K562 (cell line): Measurements from ENCODE around the gene LGALS7B. TPM values are rescaled to one million over a fixed set of nuclear protein-coding genes. Genes with fewer than 3 reads are reported as not detected.
"Not testable (repeated sequence)": the region's sequence is repeated elsewhere in the genome, so short reads cannot be mapped to it uniquely, and the experiment has no call there.

Experiments
- ATAC-seq: fragments of 200-7000 bp; cut with Tn5 transposase; 3 replicates; pipeline ENCODE4 v1.9.1; 2020; ENCODE audit warnings: moderate library complexity
- BruUV-seq: library from RNA; stranded (reverse); fragments of 400-500 nt; replicated peaks from 2 replicates; lab custom pipeline; 2021; lab: Mats Ljungman, UMichigan
- CTCF ChIA-PET: fragments of 300-600 bp; formaldehyde crosslinking; extraction: SDS; loops from one replicate; lab custom pipeline; 2021; ENCODE audit warnings: low intra/inter-chr PET ratio; lab: Yijun Ruan, JAX
- POLR2A ChIA-PET: fragments of 300-600, 350-650 bp; sonication (Branson Sonifier 250); formaldehyde crosslinking; extraction: SDS; loops from one replicate; lab custom pipeline; 2021; ENCODE audit warnings: antibody characterized with exemption, inconsistent platforms; lab: Yijun Ruan, JAX
- DNase-seq, 4 experiments: peaks; one replicate each; pipeline versions ENCODE4 v3.0.0 to v3.0.0-alpha.2; 2011 to 2018; ENCODE audit warnings: low spot score in 3 of 4, mixed read lengths in 3 of 4; ENCODE audit errors: extremely low read depth in 1 of 4
- FAIRE-seq: peaks from 2 replicates; lab custom pipeline; 2011; peaks lifted over from hg19 to GRCh38; lab: Jason Lieb, UNC
- H2AFZ ChIP-seq: 2 replicates; pipeline ENCODE4 v1.6.0; 2011; ENCODE audit warnings: low read depth, low read length, control low read depth, inconsistent platforms
- H3K27ac ChIP-seq: fragments of 200-600 bp; 3 replicates; pipeline ENCODE4 v1.8.0; 2011; ENCODE audit warnings: low read depth, mild to moderate bottlenecking, control low read depth, inconsistent platforms, low read length, moderate library complexity, mixed read lengths; ENCODE audit errors: extremely low read depth
- H3K27me3 ChIP-seq, 2 experiments: fragments of 300-600 bp in 1 of 2; 2 replicates in 1 of 2; 3 replicates in 1 of 2; pipeline versions ENCODE4 v1.6.0 to v1.8.0; 2011; ENCODE audit warnings: inconsistent platforms in 2 of 2, low read length in 2 of 2, mild to moderate bottlenecking in 1 of 2, mixed read lengths in 1 of 2, moderate library complexity in 1 of 2; ENCODE audit not compliant: control insufficient read depth in 2 of 2, insufficient read depth in 2 of 2
- H3K36me3 ChIP-seq: fragments of 300-600 bp; 3 replicates; pipeline ENCODE4 v1.8.0; 2011; ENCODE audit warnings: mild to moderate bottlenecking, low read length, inconsistent platforms; ENCODE audit not compliant: control insufficient read depth, insufficient read depth
- H3K4me1 ChIP-seq, 2 experiments: fragments of 200-600 bp in 1 of 2; replicated peaks in 1 of 2; 2 replicates in 1 of 2; 3 replicates in 1 of 2; pipeline versions ENCODE4 v1.5.1 to v1.8.0; 2011; ENCODE audit warnings: inconsistent platforms in 2 of 2, low read length in 2 of 2, mild to moderate bottlenecking in 1 of 2, mixed read lengths in 1 of 2, moderate library complexity in 1 of 2; ENCODE audit not compliant: control insufficient read depth in 2 of 2, insufficient read depth in 2 of 2
- H3K4me2 ChIP-seq: 2 replicates; pipeline ENCODE4 v1.6.1; 2011; ENCODE audit warnings: low read length, control low read depth, inconsistent platforms, mixed read lengths; ENCODE audit not compliant: insufficient read depth
- H3K4me3 ChIP-seq: fragments of 200-600 bp; sonication (generic), shearing (Covaris generic); 2 replicates; pipeline ENCODE4 v1.5.1; 2016; ENCODE audit warnings: control low read depth, inconsistent platforms
- H3K79me2 ChIP-seq: fragments of 200-600 bp; 3 replicates; pipeline ENCODE4 v1.8.0; 2011; ENCODE audit warnings: low read length, inconsistent platforms; ENCODE audit not compliant: control insufficient read depth, insufficient read depth
- H3K9ac ChIP-seq, 2 experiments: 2 replicates each; pipeline versions ENCODE4 v1.6.0 to v1.6.1; 2011; ENCODE audit warnings: low read depth in 2 of 2, low read length in 2 of 2, control low read depth in 1 of 2, inconsistent platforms in 1 of 2, mild to moderate bottlenecking in 1 of 2, mixed read lengths in 1 of 2; ENCODE audit not compliant: insufficient read depth in 1 of 2
- H3K9me1 ChIP-seq: one replicate; pipeline ENCODE4 v1.6.0; 2011; ENCODE audit warnings: inconsistent platforms, mild to moderate bottlenecking, low read length, moderate library complexity; ENCODE audit not compliant: control insufficient read depth, insufficient read depth
- H3K9me3 ChIP-seq: replicated peaks from 2 replicates; pipeline ENCODE4 v1.5.1; 2011; ENCODE audit warnings: low read depth, low read length, inconsistent platforms; ENCODE audit not compliant: control insufficient read depth, insufficient read depth
- H4K20me1 ChIP-seq: replicated peaks from 2 replicates; pipeline ENCODE4 v1.6.1; 2011; ENCODE audit warnings: low read length, inconsistent platforms, mixed read lengths; ENCODE audit not compliant: control insufficient read depth, insufficient read depth
- DNMT1 ChIP-seq: fragments of 450-650 bp; IDR thresholded peaks from 2 replicates; pipeline ENCODE4 v1.6.1; 2016; ENCODE audit warnings: antibody characterized with exemption, mild to moderate bottlenecking
- HNRNPK ChIP-seq: fragments of 200-400 bp; formaldehyde crosslinking; IDR thresholded peaks from one replicate; pipeline ENCODE4 v1.6.1; 2018; ENCODE audit warnings: mild to moderate bottlenecking, low read depth, low read length; ENCODE audit not compliant: poor library complexity, severe bottlenecking
- MEF2A ChIP-seq: IDR thresholded peaks from 2 replicates; pipeline ENCODE4 v1.6.1; 2011; ENCODE audit warnings: low read depth, mild to moderate bottlenecking, low read length, moderate library complexity; ENCODE audit not compliant: control insufficient read depth
- PCBP2 ChIP-seq: fragments of 200-400 bp; formaldehyde crosslinking; IDR thresholded peaks from 2 replicates; pipeline ENCODE4 v1.6.1; 2018; ENCODE audit warnings: low read length, low read depth, mild to moderate bottlenecking, moderate library complexity; ENCODE audit not compliant: poor library complexity, severe bottlenecking
- ZFP30 ChIP-seq: fragments of 250-450 bp; sonication (Bioruptor Pico); IDR thresholded peaks from 2 replicates; pipeline ENCODE4 v1.8.0; 2022; ENCODE audit warnings: moderate library complexity, mild to moderate bottlenecking, inconsistent platforms, borderline replicate concordance
- ZKSCAN1 ChIP-seq: fragments of 150-350 bp; IDR thresholded peaks from 2 replicates; pipeline ENCODE4 v1.6.1; 2016; ENCODE audit warnings: low read depth, low read length
- ZNF124 ChIP-seq: sonication (generic); formaldehyde crosslinking; IDR thresholded peaks from 2 replicates; pipeline ENCODE4 v1.8.1; 2022; ENCODE audit warnings: missing genetic modification reagents
- ZNF212 ChIP-seq: fragments of 450-650 bp; formaldehyde crosslinking; IDR thresholded peaks from 2 replicates; pipeline ENCODE4 v1.4.0; 2020; ENCODE audit warnings: mild to moderate bottlenecking
- ZNF512 ChIP-seq: IDR thresholded peaks from 2 replicates; pipeline ENCODE4 v1.6.1; 2016; ENCODE audit warnings: missing genetic modification characterization, missing compliant biosample characterization
- WGBS: fragments of 100-300 bp; shearing (Covaris generic); methylation state at CpG from one replicate; pipeline ENCODE4 v1.1.6; 2016; ENCODE audit warnings: low coverage, mixed read lengths; ENCODE audit not compliant: insufficient coverage; ENCODE audit errors: missing lambda C conversion rate; 5-methylcytosine and 5-hydroxymethylcytosine counted together
- in situ Hi-C: fragments of 300-500 bp; cut with MboI; formaldehyde crosslinking; loops from 4 replicates; pipeline ENCODE4 v1.15.0; 2018; ENCODE audit warnings: inconsistent platforms, mixed read lengths
- intact Hi-C: fragments of 100-400 bp; cut with micrococcal nuclease; formaldehyde crosslinking; loops from 2 replicates; pipeline ENCODE4 v1.14.2; 2022
- polyA plus RNA-seq, 8 experiments: library from polyadenylated mRNA; depleted of rRNA in 4 of 8; stranded (reverse) in 5 of 8; unstranded in 3 of 8; fragments of >200 nt; fragmentation: Nextera tagmentation in 2 of 8; fragmentation: Illumina TruSeq in 1 of 8; extraction: Ambion mirVana in 2 of 8; extraction: Trizol in 1 of 8; gene quantifications; 2 replicates each; pipeline versions ENCODE4 v1.2.1 to v1.2.3, GENCODE V29; 2011 to 2014; ENCODE audit warnings: inconsistent platforms in 1 of 8, missing spikeins in 1 of 8
- total RNA-seq, 7 experiments: library from RNA; depleted of rRNA in 6 of 7; stranded (reverse); fragments of >200 nt in 6 of 7; fragmentation: Illumina TruSeq in 2 of 7; extraction: Trizol in 2 of 7; gene quantifications; 2 replicates each; pipeline versions ENCODE4 v1.2.1 to v1.2.3, GENCODE V29; 2011 to 2021; ENCODE audit warnings: low replicate concordance in 1 of 7

The LGALS7B gene
- total and polyA plus RNA-seq, 9 of the 15 experiments (the other 6 are each of a cell fraction or from before 2014, with no cell fraction given): not detected

GRCh38 chr19:38759590-38760003 is 29.4 kb upstream of the LGALS7B start (continued):
- TF ChIP-seq ZNF512 (tag) (no peak), MEF2A (no peak), ZKSCAN1 (no peak), ZNF124 (no peak), ZNF212 (CRISPR knock-in tag) (no peak), ZFP30 (CRISPR knock-in tag) (no peak), DNMT1 (no peak)

GRCh38 chr19:38760805-38761517 is 28.0 kb upstream of the LGALS7B start:
- POLR2A ChIA-PET: interaction anchor here (0.6 to 1.0 kb wide), 5 partner anchors 11 to 88 kb away, joined by 3 to 4 read pairs (median 3); no protein-coding TSS in a partner anchor
- not testable (repeated sequence) for FAIRE-seq

More at GRCh38 chr19:38760805-38761517, 28.0 kb upstream of the LGALS7B start:
- H3K9me3 ChIP-seq, DNase-seq, ATAC-seq, H3K79me2 ChIP-seq, BruUV-seq, H3K36me3 ChIP-seq, H3K4me2 ChIP-seq, H3K4me1 ChIP-seq, H3K27ac ChIP-seq, in situ Hi-C loops, H3K9me1 ChIP-seq, H4K20me1 ChIP-seq, H3K4me3 ChIP-seq, intact Hi-C loops, CTCF ChIA-PET, H3K27me3 ChIP-seq, H2AFZ ChIP-seq, H3K9ac ChIP-seq: not testable (repeated sequence)
- 44% methylated on average over 6 of the region's 6 CpGs for WGBS
- peak; percentile 78 for TF ChIP-seq HNRNPK
- peak; percentile 93 for TF ChIP-seq PCBP2
